ENCODE measurements around the gene SYCP2.

DNA sequence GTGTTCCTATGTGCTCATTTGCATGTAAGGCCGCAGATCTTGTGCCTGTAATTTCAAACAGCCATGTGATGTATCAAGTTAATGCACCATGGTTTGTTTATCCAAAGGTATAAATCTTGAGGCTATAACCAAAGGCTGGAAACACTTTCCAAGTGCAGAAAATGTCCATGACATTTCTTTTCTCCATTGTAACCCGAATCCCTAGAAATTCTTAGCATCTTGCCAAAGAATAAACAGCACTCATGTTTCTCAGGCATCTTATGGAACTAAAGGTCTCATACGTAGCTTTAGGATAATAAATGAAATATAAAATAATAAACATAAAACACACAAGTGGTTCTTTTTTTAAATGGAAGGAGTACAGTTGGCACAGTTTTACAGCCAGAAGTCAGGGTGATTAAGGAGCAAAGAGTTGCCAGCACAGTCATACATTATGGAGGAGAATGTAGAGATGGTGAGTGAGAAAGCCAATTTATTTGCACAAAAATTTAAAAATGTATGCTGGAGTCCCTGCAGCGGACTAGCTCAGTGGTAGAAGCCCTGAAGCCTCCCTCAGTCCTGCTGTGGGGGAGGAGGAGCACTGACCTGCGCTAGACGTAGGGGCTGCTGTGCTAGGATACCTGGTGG, 42.8 kb upstream of the SYCP2 start:
- TF ChIP-seq, protein P1, sequence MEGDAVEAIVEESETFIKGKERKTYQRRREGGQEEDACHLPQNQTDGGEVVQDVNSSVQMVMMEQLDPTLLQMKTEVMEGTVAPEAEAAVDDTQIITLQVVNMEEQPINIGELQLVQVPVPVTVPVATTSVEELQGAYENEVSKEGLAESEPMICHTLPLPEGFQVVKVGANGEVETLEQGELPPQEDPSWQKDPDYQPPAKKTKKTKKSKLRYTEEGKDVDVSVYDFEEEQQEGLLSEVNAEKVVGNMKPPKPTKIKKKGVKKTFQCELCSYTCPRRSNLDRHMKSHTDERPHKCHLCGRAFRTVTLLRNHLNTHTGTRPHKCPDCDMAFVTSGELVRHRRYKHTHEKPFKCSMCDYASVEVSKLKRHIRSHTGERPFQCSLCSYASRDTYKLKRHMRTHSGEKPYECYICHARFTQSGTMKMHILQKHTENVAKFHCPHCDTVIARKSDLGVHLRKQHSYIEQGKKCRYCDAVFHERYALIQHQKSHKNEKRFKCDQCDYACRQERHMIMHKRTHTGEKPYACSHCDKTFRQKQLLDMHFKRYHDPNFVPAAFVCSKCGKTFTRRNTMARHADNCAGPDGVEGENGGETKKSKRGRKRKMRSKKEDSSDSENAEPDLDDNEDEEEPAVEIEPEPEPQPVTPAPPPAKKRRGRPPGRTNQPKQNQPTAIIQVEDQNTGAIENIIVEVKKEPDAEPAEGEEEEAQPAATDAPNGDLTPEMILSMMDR (IDR thresholded peaks at IDR 0.05; ENCODE audit: poor library complexity): no peak
- TF ChIP-seq EZH2phosphoT487 (IDR thresholded peaks at IDR 0.05; ENCODE audit: low read depth, severe bottlenecking, unreplicated experiment): no peak
